T-cell (primary cell): ENCODE data around the gene ZNHIT1. TPM values are rescaled to one million over a fixed set of nuclear protein-coding genes. Genes with fewer than 3 reads are reported as not detected.

Experiments used
- ATAC-seq, 4 experiments: fragments of 200-7000 bp in 3 of 4; fragments of 150-1000 bp in 1 of 4; cut with Tn5 transposase; replicated peaks in 1 of 4; 1 replicate in 3 of 4; 2 replicates in 1 of 4; pipeline ENCODE4 v1.10.0; 2021; ENCODE audit warnings: moderate library complexity in 3 of 4, mild to moderate bottlenecking in 2 of 4, moderate number of reproducible peaks in 1 of 4
- CTCF ChIA-PET, 2 donors: fragments of 300-600 bp; sonication (Branson Sonifier 250); formaldehyde crosslinking; loops; one replicate each; lab custom pipeline; 2022; ENCODE audit warnings: antibody characterized with exemption in 2 of 2; lab: Charles Lee
- POLR2A ChIA-PET, 2 donors: fragments of 300-600 bp; sonication (Branson Sonifier 250); formaldehyde crosslinking; loops; one replicate each; lab custom pipeline; 2022; ENCODE audit warnings: antibody characterized with exemption in 2 of 2; lab: Charles Lee
- DNase-seq, 35 experiments: peaks; one replicate each; pipeline versions ENCODE4 v3.0.0 to v3.0.0-alpha.2; 2013 to 2023
- H3K27ac ChIP-seq: one replicate; pipeline ENCODE4 v1.5.1; 2013; ENCODE audit warnings: low read length
- H3K27me3 ChIP-seq, 2 experiments: replicated peaks in 1 of 2; 1 replicate in 1 of 2; 2 replicates in 1 of 2; pipeline versions ENCODE4 v1.6.1 to v1.7.0; 2013; ENCODE audit warnings: low read length in 1 of 2, mixed read lengths in 1 of 2; ENCODE audit not compliant: control insufficient read depth in 2 of 2, insufficient read depth in 2 of 2; ENCODE audit errors: extremely low read depth in 1 of 2
- H3K36me3 ChIP-seq, 2 donors: 1 replicate in 1 of 2; 2 replicates in 1 of 2; pipeline versions ENCODE4 v1.6.1 to v1.7.0; 2013; ENCODE audit warnings: low read length in 1 of 2; ENCODE audit not compliant: control insufficient read depth in 2 of 2, insufficient read depth in 1 of 2; ENCODE audit errors: extremely low read depth in 1 of 2
- H3K4me1 ChIP-seq, 2 experiments: 1 replicate in 1 of 2; 2 replicates in 1 of 2; pipeline versions ENCODE4 v1.6.1 to v1.7.0; 2013; ENCODE audit warnings: low read length in 2 of 2, mixed read lengths in 1 of 2; ENCODE audit not compliant: insufficient read depth in 2 of 2, control insufficient read depth in 1 of 2; ENCODE audit errors: extremely low read depth in 1 of 2
- H3K4me3 ChIP-seq, 2 donors: 1 replicate in 1 of 2; 2 replicates in 1 of 2; pipeline versions ENCODE4 v1.5.1 to v1.7.0; 2013; ENCODE audit warnings: mild to moderate bottlenecking in 2 of 2, low read length in 1 of 2, moderate library complexity in 1 of 2; ENCODE audit not compliant: control insufficient read depth in 1 of 2; ENCODE audit errors: extremely low read depth in 1 of 2
- H3K9me3 ChIP-seq: 2 replicates; pipeline ENCODE4 v1.7.0; 2013
- H3K27ac Mint-ChIP-seq, 2 donors: one replicate each; pipeline ENCODE4 v1.8.0; 2020 to 2021; ENCODE audit warnings: mild to moderate bottlenecking in 2 of 2, mixed read lengths in 2 of 2
- H3K27me3 Mint-ChIP-seq, 2 donors: one replicate each; pipeline ENCODE4 v1.8.0; 2021 to 2022; ENCODE audit warnings: mixed read lengths in 2 of 2
- H3K36me3 Mint-ChIP-seq: one replicate; pipeline ENCODE4 v1.8.0; 2021; ENCODE audit warnings: mixed read lengths
- H3K4me1 Mint-ChIP-seq, 3 donors: one replicate each; pipeline ENCODE4 v1.8.0; 2020 to 2022; ENCODE audit warnings: mixed read lengths in 3 of 3, mild to moderate bottlenecking in 1 of 3
- H3K4me3 Mint-ChIP-seq, 3 donors: one replicate each; pipeline ENCODE4 v1.8.0; 2020 to 2022; ENCODE audit warnings: mild to moderate bottlenecking in 3 of 3, mixed read lengths in 3 of 3, moderate library complexity in 3 of 3
- H3K9me3 Mint-ChIP-seq, 3 donors: one replicate each; pipeline ENCODE4 v1.8.0; 2020 to 2022; ENCODE audit warnings: mixed read lengths in 3 of 3
- WGBS: methylation state at CpG from one replicate; pipeline ENCODE4 v1.1.5; 2013; ENCODE audit warnings: missing lambda C conversion rate; ENCODE audit not compliant: insufficient coverage; 5-methylcytosine and 5-hydroxymethylcytosine counted together
- total RNA-seq, 35 experiments: library from RNA in 6 of 35; stranded (reverse) in 6 of 35; fragments of 120-200 nt in 1 of 35; gene quantifications; one replicate each; pipeline versions ENCODE4 v1.2.1 to v1.2.4 and lab custom pipeline; 2013 to 2026

Gene ZNHIT1
- total RNA-seq, 5 donors from 2014 or later (not counting 1 experiment from before 2014, with no cell fraction given): 32.9 to 54.1 (median 50.4) TPM

- ATAC-seq (no peak), DNase-seq (no peak)
- no peak overlapping the region for H3K4me3 ChIP-seq
- Mint-ChIP-seq H3K27ac (no peak overlapping the region), H3K4me1 (peaks cover 26 to 31% (median 29%) of the 10 kb centered on the region in 3 donors), H3K27me3 (no peaks in the 10 kb centered on the region), H3K4me3 (no peak overlapping the region), H3K9me3 (no peaks in the 10 kb centered on the region), H3K36me3 (peaks cover 7% of the 10 kb centered on the region)
- 89% methylated on average over 9 of the region's 12 CpGs for WGBS
- peaks cover 0 to 41% of the 10 kb centered on the region in 2 donors for H3K36me3 ChIP-seq
- no peaks in the 10 kb centered on the region for H3K9me3 ChIP-seq
- H3K27ac ChIP-seq: no peak overlapping the region
- H3K27me3 ChIP-seq: no peaks in the 10 kb centered on the region
- ChIA-PET CTCF (interaction anchor here in 1 of 2 donors (0.7 to 1.1 kb wide), 2 partner anchors 23 to 341 kb away, joined by 3 to 4 read pairs; partner anchors contain the start of genes PLOD3 and ZNHIT1), POLR2A (no interaction called here)
- peaks cover 6 to 35% of the 10 kb centered on the region in 2 experiments for H3K4me1 ChIP-seq
Measured at GRCh38 chr7:101241015-101241363, 23.0 kb downstream of the ZNHIT1 start.

- Mint-ChIP-seq H3K9me3 (no peaks in the 10 kb centered on the region), H3K4me1 (peaks cover 27 to 31% (median 29%) of the 10 kb centered on the region in 3 donors), H3K36me3 (peaks cover 7% of the 10 kb centered on the region), H3K27me3 (no peaks in the 10 kb centered on the region), H3K27ac (no peak overlapping the region), H3K4me3 (no peak overlapping the region)
- CTCF ChIA-PET: interaction anchor here (0.7 to 1.1 kb wide), 3 partner anchors 24 to 342 kb away, joined by 3 to 10 read pairs (median 4); partner anchors contain the start of genes PLOD3 (in 1 of the 2) and ZNHIT1 (in 1 of the 2)
- Histone ChIP-seq H3K4me3 (no peak overlapping the region), H3K36me3 (peaks cover 0 to 41% of the 10 kb centered on the region in 2 donors), H3K27ac (no peak overlapping the region), H3K27me3 (no peaks in the 10 kb centered on the region), H3K9me3 (no peaks in the 10 kb centered on the region), H3K4me1 (peaks cover 6 to 35% of the 10 kb centered on the region in 2 experiments)
- POLR2A ChIA-PET: no interaction called here
- 84% methylated on average over 13 of the region's 16 CpGs for WGBS
- DNase-seq (no peak), ATAC-seq (no peak)
Measured at GRCh38 chr7:101241443-101242349, 23.7 kb downstream of the ZNHIT1 start.

DNA sequence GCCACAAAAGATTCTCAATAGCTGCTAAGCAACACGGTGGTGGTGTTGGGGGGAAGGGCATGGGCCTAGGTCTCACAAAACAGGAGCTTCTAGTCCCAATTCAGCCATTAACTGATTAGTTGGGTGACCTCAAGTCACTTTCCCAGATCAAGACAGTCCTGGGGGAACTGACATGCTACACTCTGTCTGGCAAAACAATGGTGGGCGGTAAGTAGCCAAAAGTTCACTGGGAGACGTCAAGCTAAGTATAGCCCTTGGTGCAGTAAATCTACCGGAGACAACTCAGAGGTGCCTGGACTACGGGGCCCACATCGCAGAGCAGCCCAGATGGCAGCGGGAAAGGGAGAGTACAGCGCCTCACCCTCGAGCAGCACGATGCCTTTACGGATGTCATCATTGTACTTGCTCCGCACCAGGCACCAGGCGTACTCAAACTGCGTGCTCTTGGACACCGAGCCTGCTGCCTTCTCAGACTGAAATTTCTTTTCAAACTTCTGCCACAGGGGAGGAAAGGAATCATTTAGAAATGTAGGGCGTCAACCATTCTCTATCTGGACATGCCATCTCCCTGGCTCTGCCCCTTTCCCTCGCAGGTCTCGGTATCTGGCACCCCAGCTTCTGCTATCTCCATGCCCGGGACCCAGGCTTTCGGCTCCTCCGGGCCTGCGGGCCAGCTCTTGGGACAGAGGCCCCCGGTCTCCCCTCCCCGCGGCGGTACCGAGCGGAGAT lies 25.8 kb downstream of the ZNHIT1 start:
- Mint-ChIP-seq H3K27me3 (no peaks in the 10 kb centered on the region), H3K9me3 (no peaks in the 10 kb centered on the region), H3K36me3 (peaks cover 16% of the 10 kb centered on the region), H3K4me3 (peak overlapping the region; percentile 91 to 98 (median 92)), H3K27ac (peak overlapping the region; percentile 98 to 99), H3K4me1 (peaks cover 35 to 37% (median 35%) of the 10 kb centered on the region in 3 donors)
- no peaks in the 10 kb centered on the region for H3K27me3 ChIP-seq
- no peaks in the 10 kb centered on the region for H3K9me3 ChIP-seq
- POLR2A ChIA-PET: interaction anchor here (0.6 to 1.9 kb wide), 6 partner anchors 8 to 728 kb away, joined by 3 to 11 read pairs (median 4); partner anchors contain the start of gene ZNHIT1 (in 1 of the 2)
- 23% methylated on average over 18 of the region's 28 CpGs for WGBS
- H3K27ac ChIP-seq: peak overlapping the region; percentile 88
- peaks cover 0 to 30% of the 10 kb centered on the region in 2 donors for H3K36me3 ChIP-seq
- ATAC-seq (no peak), DNase-seq (peak in 2 of 35 experiments; percentile 6 to 35)
- H3K4me3 ChIP-seq: peak overlapping the region; percentile 81 to 97
- CTCF ChIA-PET: interaction anchor here (0.5 to 2.8 kb wide), 20 partner anchors 8 to 1112 kb away, joined by 3 to 39 read pairs (median 4); partner anchors contain the start of genes PLOD3 (in 2 of the 2), ZNHIT1 (in 2 of the 2) and UFSP1 (in 1 of the 2)
- H3K4me1 ChIP-seq: peaks cover 6 to 34% of the 10 kb centered on the region in 2 experiments

- peaks cover 35 to 41% (median 36%) of the 10 kb centered on the region in 3 donors for H3K4me1 Mint-ChIP-seq
Measured at GRCh38 chr7:101244375-101245146, 26.6 kb downstream of the ZNHIT1 start, which contains the start of gene FIS1. FIS1 (minus strand) TSS chr7:101245081; CDS start chr7:101245004, 77 bp downstream.

GRCh38 chr7:101245147-101245668 lies 27.2 kb downstream of the ZNHIT1 start:
- Mint-ChIP-seq H3K4me3 (peak overlapping the region; percentile 91 to 98 (median 92)), H3K9me3 (no peaks in the 10 kb centered on the region), H3K27ac (peak overlapping the region; percentile 98 to 99), H3K36me3 (peaks cover 19% of the 10 kb centered on the region), H3K27me3 (no peaks in the 10 kb centered on the region), H3K4me1 (peaks cover 39 to 45% (median 41%) of the 10 kb centered on the region in 3 donors)
- Histone ChIP-seq H3K4me1 (peaks cover 6 to 33% of the 10 kb centered on the region in 2 experiments), H3K36me3 (peaks cover 0 to 18% of the 10 kb centered on the region in 2 donors), H3K9me3 (no peaks in the 10 kb centered on the region), H3K27ac (peak overlapping the region; percentile 88), H3K4me3 (peak overlapping the region; percentile 81 to 97), H3K27me3 (no peaks in the 10 kb centered on the region)
- ChIA-PET CTCF (interaction anchor here (0.5 to 2.8 kb wide), 5 partner anchors 8 to 695 kb away, joined by 3 to 8 read pairs (median 3); partner anchors contain the start of genes CLDN15 (in 1 of the 2), PLOD3 (in 1 of the 2) and ZNHIT1 (in 1 of the 2)), POLR2A (interaction anchor here (0.5 to 1.9 kb wide), 3 partner anchors 9 to 1836 kb away, joined by 3 to 11 read pairs (median 3); partner anchors contain the start of gene ZNHIT1 (in 1 of the 2))
- no peak for DNase-seq
- ATAC-seq: no peak
- 47% methylated on average over 26 of the region's 32 CpGs for WGBS

More at GRCh38 chr7:101244375-101245146, 26.6 kb downstream of the ZNHIT1 start, which contains the start of gene FIS1:
- no peaks in the 10 kb centered on the region for H3K9me3 ChIP-seq
- H3K27me3 Mint-ChIP-seq: no peaks in the 10 kb centered on the region
- ChIA-PET CTCF (interaction anchor here (0.5 to 2.8 kb wide), 18 partner anchors 8 to 695 kb away, joined by 3 to 39 read pairs (median 5); partner anchors contain the start of genes PLOD3 (in 2 of the 2), ZNHIT1 (in 2 of the 2) and UFSP1 (in 1 of the 2)), POLR2A (interaction anchor here (0.5 to 1.9 kb wide), 6 partner anchors 9 to 1837 kb away, joined by 3 to 13 read pairs (median 5); partner anchors contain the start of gene ZNHIT1 (in 1 of the 2))
- peak within 1 kb of the TSS; percentile 88 for H3K27ac ChIP-seq
- DNase-seq (peak; percentile 81 to 96 (median 89)), ATAC-seq (peak; percentile 95 to 98 (median 96))
- H3K9me3 Mint-ChIP-seq: no peaks in the 10 kb centered on the region
- under 1% methylated on average over 44 of the region's 45 CpGs for WGBS
- H3K27ac Mint-ChIP-seq: peak within 1 kb of the TSS; percentile 98 to 99
- H3K4me1 ChIP-seq: peaks cover 6 to 33% of the 10 kb centered on the region in 2 experiments
- no peaks in the 10 kb centered on the region for H3K27me3 ChIP-seq
- peaks cover 0 to 25% of the 10 kb centered on the region in 2 donors for H3K36me3 ChIP-seq
- peaks cover 16% of the 10 kb centered on the region for H3K36me3 Mint-ChIP-seq
- peak within 1 kb of the TSS; percentile 81 to 97 for H3K4me3 ChIP-seq
- H3K4me3 Mint-ChIP-seq: peak within 1 kb of the TSS; percentile 91 to 98 (median 92)
